ENCODE results near the gene TFF1.

The TFF1 gene

DNA sequence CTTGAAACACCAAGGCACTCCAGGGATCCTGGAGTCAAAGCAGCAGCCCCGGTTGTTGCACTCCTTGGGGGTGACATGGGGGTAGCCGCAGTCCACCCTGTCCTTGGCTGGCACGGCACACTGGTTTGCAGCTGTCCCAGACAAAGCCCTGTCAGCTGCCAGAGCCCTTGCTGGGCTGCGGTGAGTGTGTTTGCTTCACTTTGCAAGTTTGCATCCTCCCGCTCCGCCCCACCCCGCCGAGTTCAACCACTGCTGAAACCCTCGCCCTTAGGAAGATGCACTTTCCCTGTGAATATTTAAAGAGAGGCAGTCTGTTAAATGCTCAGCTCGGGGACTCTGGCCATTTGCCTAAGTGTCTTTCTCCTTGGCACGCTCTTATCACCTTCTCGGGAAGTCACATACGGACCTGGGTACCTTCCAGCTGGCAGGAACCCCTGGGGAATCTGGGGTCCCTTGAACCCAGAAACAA lies 52.8 kb downstream of the TFF1 start:
- 0 out of 2 replicates have a peak, but pooled peaks cover 4% of the 10 kb centered on the region for H3K27me3 ChIP-seq (ENCODE audit: control insufficient read depth, insufficient read depth, low read length)
- no peaks in the 10 kb centered on the region for H3K36me3 ChIP-seq (ENCODE audit: control insufficient read depth, insufficient read depth, low read length)
- no peak overlapping the region for H3K27ac ChIP-seq (ENCODE audit: low read depth, low read length)
- no peak overlapping the region for H3K4me3 ChIP-seq (ENCODE audit: low read depth, low read length)
- peaks cover 55% of the 10 kb centered on the region for H3K4me1 ChIP-seq (ENCODE audit: control insufficient read depth, insufficient read depth, low read length)
- no peak overlapping the region for H3K9ac ChIP-seq (ENCODE audit: low read length)
- H3K9me3 ChIP-seq (ENCODE audit: control insufficient read depth, insufficient read depth, low read depth, low read length): no peaks in the 10 kb centered on the region

DNA sequence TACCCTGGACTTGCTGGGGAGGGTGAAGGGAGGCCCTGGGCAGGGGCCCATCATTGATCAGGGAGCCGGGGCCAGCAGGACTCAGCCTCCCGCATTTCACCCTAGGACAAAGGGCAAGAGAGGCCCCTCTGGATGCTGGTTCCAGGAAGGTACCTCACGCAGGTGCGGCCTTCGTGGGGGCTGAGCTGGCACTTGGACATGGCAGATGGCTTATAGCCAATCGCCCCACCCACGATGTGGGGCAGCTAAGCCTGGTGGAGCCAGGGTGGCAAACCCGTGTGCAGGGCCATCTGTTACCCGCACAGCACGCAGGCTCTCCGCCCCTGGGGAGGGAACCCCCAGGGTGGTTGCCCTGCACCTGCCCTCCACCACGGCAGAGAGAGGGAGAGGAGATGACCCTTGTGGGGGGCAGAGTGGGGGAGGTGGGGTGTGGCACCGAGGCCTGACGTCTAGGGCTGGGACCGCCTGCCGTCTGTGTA lies 53.7 kb downstream of the TFF1 start:
- H3K36me3 ChIP-seq (ENCODE audit: control insufficient read depth, insufficient read depth, low read length): no peaks in the 10 kb centered on the region
- H3K9me3 ChIP-seq (ENCODE audit: control insufficient read depth, insufficient read depth, low read depth, low read length): no peaks in the 10 kb centered on the region
- H3K4me3 ChIP-seq (ENCODE audit: low read depth, low read length): no peak overlapping the region
- peaks cover 46% of the 10 kb centered on the region for H3K4me1 ChIP-seq (ENCODE audit: control insufficient read depth, insufficient read depth, low read length)
- 0 out of 2 replicates have a peak, but pooled peaks cover 4% of the 10 kb centered on the region for H3K27me3 ChIP-seq (ENCODE audit: control insufficient read depth, insufficient read depth, low read length)
- H3K27ac ChIP-seq (ENCODE audit: low read depth, low read length): no peak overlapping the region
- H3K9ac ChIP-seq (ENCODE audit: low read length): no peak overlapping the region
